ENCODE data around the gene OLFML3. TPM values are rescaled to one million over a fixed set of nuclear protein-coding genes. Genes with fewer than 3 reads are reported as not detected.

OLFML3 gene
- total RNA-seq, 1 donor from 2014 or later = 37.0 TPM

DNA sequence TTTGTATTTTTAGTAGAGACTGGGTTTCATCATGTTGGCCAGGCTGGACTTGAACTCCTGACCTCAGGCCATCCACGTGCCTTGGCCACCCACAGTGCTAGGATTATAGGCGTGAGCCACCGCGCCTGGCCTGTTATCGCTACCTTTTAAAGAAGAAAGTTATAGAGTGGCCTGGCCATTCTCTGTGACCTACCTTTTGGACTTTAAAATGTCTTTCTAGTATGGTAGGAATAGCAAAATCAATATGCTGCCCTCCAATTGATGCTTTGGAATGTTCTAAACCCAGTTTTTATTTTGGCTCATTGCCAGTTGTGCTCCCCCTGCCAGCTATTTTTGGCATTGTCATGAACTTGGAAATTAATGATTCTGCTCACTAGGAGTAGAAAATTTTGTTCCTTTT, 30.3 kb upstream of the OLFML3 start:
- DNase-seq (ENCODE audit: extremely low spot score, unreplicated experiment) = no peak
- peaks cover 14% of the 10 kb centered on the region for H3K36me3 Mint-ChIP-seq (ENCODE audit: unreplicated experiment)
- H3K4me1 Mint-ChIP-seq (ENCODE audit: unreplicated experiment) = peaks cover 17% of the 10 kb centered on the region
- no peak overlapping the region for H3K27ac Mint-ChIP-seq (ENCODE audit: unreplicated experiment)
- H3K9me3 Mint-ChIP-seq (ENCODE audit: unreplicated experiment) = peaks cover 5% of the 10 kb centered on the region
- no peak overlapping the region for H3K4me3 Mint-ChIP-seq (ENCODE audit: unreplicated experiment)
- TF ChIP-seq, protein P1, sequence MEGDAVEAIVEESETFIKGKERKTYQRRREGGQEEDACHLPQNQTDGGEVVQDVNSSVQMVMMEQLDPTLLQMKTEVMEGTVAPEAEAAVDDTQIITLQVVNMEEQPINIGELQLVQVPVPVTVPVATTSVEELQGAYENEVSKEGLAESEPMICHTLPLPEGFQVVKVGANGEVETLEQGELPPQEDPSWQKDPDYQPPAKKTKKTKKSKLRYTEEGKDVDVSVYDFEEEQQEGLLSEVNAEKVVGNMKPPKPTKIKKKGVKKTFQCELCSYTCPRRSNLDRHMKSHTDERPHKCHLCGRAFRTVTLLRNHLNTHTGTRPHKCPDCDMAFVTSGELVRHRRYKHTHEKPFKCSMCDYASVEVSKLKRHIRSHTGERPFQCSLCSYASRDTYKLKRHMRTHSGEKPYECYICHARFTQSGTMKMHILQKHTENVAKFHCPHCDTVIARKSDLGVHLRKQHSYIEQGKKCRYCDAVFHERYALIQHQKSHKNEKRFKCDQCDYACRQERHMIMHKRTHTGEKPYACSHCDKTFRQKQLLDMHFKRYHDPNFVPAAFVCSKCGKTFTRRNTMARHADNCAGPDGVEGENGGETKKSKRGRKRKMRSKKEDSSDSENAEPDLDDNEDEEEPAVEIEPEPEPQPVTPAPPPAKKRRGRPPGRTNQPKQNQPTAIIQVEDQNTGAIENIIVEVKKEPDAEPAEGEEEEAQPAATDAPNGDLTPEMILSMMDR (IDR thresholded peaks at IDR 0.05) = peak; percentile 49
- H3K27me3 Mint-ChIP-seq (ENCODE audit: unreplicated experiment) = no peaks in the 10 kb centered on the region

DNA sequence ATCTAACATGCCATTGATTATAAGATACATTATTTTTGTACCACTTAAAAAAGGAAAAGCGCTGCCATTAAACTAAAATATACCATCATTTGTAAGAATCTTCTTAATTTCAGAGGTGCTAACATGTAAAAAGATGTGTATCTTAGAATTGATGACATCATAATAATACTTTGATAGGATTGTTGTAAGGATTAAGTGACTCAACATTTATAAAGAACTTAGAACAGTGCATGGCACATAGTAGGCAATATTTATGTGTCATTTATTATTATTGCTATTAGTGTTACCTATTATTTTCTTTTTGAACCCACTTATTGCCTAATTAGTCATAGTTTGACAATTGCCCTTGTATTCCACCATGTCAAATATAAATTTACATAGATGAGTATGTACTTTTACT, 28.4 kb upstream of the OLFML3 start:
- H3K27ac Mint-ChIP-seq (ENCODE audit: unreplicated experiment) = no peak overlapping the region
- TF ChIP-seq, protein P1 (IDR thresholded peaks at IDR 0.05) = no peak
- no peaks in the 10 kb centered on the region for H3K9me3 Mint-ChIP-seq (ENCODE audit: unreplicated experiment)

DNA sequence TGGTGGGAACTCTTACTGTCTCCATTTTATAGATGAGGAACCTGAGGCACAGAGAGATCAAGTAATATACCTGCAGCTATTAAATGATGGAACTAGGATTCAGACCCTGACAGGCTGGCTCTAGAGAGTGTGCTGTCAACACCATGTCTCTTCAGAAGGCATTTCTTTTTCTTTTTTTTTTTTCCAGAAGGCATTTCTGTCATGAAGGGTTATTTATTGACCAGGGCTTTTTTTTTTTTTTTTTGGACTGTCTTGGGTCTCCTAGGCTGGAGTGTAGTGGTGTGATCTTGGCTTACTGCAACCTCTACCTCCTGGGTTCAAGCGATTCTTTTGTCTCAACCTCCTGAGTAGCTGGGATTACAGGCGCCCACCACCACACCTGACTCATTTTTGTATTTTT, 27.6 kb upstream of the OLFML3 start:
- TF ChIP-seq, protein P1 (IDR thresholded peaks at IDR 0.05) = no peak
- H3K9me3 Mint-ChIP-seq (ENCODE audit: unreplicated experiment) = no peaks in the 10 kb centered on the region
- peaks cover 16% of the 10 kb centered on the region for H3K36me3 Mint-ChIP-seq (ENCODE audit: unreplicated experiment)
- H3K4me3 Mint-ChIP-seq (ENCODE audit: unreplicated experiment) = no peak overlapping the region
- H3K27ac Mint-ChIP-seq (ENCODE audit: unreplicated experiment) = no peak overlapping the region
- DNase-seq (ENCODE audit: extremely low spot score, unreplicated experiment) = no peak
- no peaks in the 10 kb centered on the region for H3K27me3 Mint-ChIP-seq (ENCODE audit: unreplicated experiment)
- peaks cover 17% of the 10 kb centered on the region for H3K4me1 Mint-ChIP-seq (ENCODE audit: unreplicated experiment)

More for the DNA sequence above, 28.4 kb upstream of the OLFML3 start:
- H3K36me3 Mint-ChIP-seq (ENCODE audit: unreplicated experiment) = peaks cover 11% of the 10 kb centered on the region
- H3K27me3 Mint-ChIP-seq (ENCODE audit: unreplicated experiment) = no peaks in the 10 kb centered on the region
- H3K4me1 Mint-ChIP-seq (ENCODE audit: unreplicated experiment) = peaks cover 17% of the 10 kb centered on the region
- no peak for DNase-seq (ENCODE audit: extremely low spot score, unreplicated experiment)
- H3K4me3 Mint-ChIP-seq (ENCODE audit: unreplicated experiment) = no peak overlapping the region

DNA sequence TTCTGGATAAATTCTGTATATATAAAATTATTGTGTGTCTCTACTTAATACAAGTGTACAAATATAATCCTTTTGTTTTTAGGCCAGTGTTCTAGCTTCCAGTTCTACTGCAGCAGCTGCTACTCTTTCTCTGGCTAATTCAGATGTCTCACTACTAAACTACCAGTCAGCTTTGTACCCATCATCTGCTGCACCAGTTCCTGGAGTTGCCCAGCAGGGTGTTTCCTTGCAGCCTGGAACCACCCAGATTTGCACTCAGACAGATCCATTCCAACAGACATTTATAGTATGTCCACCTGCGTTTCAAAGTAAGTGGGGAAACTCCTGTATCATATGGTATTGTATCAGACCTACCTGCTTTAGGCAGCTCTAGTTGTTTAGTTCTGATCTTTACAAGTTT, 21.3 kb upstream of the OLFML3 start:
- H3K27me3 Mint-ChIP-seq (ENCODE audit: unreplicated experiment) = no peaks in the 10 kb centered on the region
- no peak overlapping the region for H3K27ac Mint-ChIP-seq (ENCODE audit: unreplicated experiment)
- TF ChIP-seq, protein P1 (IDR thresholded peaks at IDR 0.05) = no peak
- no peak for DNase-seq (ENCODE audit: extremely low spot score, unreplicated experiment)
- H3K4me3 Mint-ChIP-seq (ENCODE audit: unreplicated experiment) = no peak overlapping the region
- peaks cover 49% of the 10 kb centered on the region for H3K36me3 Mint-ChIP-seq (ENCODE audit: unreplicated experiment)
- peaks cover 2% of the 10 kb centered on the region for H3K4me1 Mint-ChIP-seq (ENCODE audit: unreplicated experiment)
- H3K9me3 Mint-ChIP-seq (ENCODE audit: unreplicated experiment) = no peaks in the 10 kb centered on the region

DNA sequence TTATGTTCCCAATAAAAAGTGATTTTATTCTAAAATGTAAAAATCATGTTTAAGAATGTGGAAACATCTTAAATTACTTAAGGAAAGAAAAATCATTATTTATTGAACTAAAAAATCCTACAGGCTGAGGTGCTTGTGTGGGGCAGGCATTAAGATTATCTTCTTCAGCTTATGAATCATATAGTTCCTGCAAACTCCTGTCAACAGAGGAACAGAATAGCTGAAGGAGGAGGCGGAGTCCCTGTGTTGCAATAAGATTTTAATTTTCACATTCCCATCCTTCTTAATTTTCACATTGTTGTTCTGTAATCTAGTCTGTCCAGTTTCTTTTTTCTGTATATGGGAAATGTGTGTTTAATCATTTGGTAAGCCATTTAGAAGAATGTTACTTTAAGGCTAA, 20.6 kb upstream of the OLFML3 start:
- H3K27ac Mint-ChIP-seq (ENCODE audit: unreplicated experiment) = no peak overlapping the region
- H3K9me3 Mint-ChIP-seq (ENCODE audit: unreplicated experiment) = no peaks in the 10 kb centered on the region
- peaks cover 54% of the 10 kb centered on the region for H3K36me3 Mint-ChIP-seq (ENCODE audit: unreplicated experiment)
- no peak for DNase-seq (ENCODE audit: extremely low spot score, unreplicated experiment)
- H3K4me1 Mint-ChIP-seq (ENCODE audit: unreplicated experiment) = peaks cover 2% of the 10 kb centered on the region
- no peak overlapping the region for H3K4me3 Mint-ChIP-seq (ENCODE audit: unreplicated experiment)
- no peaks in the 10 kb centered on the region for H3K27me3 Mint-ChIP-seq (ENCODE audit: unreplicated experiment)
- TF ChIP-seq, protein P1 (IDR thresholded peaks at IDR 0.05) = no peak
